Type B pancreatic cell (in vitro differentiated cells): ENCODE results near the gene TTLL10. TPM values are rescaled to one million over a fixed set of nuclear protein-coding genes. Genes with fewer than 3 reads are reported as not detected.

Source experiments
- DNase-seq: peaks from one replicate; pipeline ENCODE4 v3.0.0; 2021; ENCODE audit warnings: mixed read lengths; ENCODE audit not compliant: unreplicated experiment; ENCODE audit errors: extremely low spot score
- H3K27ac Mint-ChIP-seq: 2 replicates; pipeline ENCODE4 v1.8.0; 2021; ENCODE audit warnings: mild to moderate bottlenecking, mixed read lengths
- H3K27me3 Mint-ChIP-seq: 2 replicates; pipeline ENCODE4 v1.8.0; 2021; ENCODE audit warnings: mixed read lengths
- H3K36me3 Mint-ChIP-seq: 2 replicates; pipeline ENCODE4 v1.8.0; 2021; ENCODE audit warnings: mixed read lengths
- H3K4me1 Mint-ChIP-seq: one replicate; pipeline ENCODE4 v1.8.0; 2021; ENCODE audit warnings: mixed read lengths; ENCODE audit not compliant: unreplicated experiment
- H3K4me3 Mint-ChIP-seq: 2 replicates; pipeline ENCODE4 v1.8.0; 2021; ENCODE audit warnings: mild to moderate bottlenecking, mixed read lengths
- H3K9me3 Mint-ChIP-seq: 2 replicates; pipeline ENCODE4 v1.8.0; 2021; ENCODE audit warnings: mixed read lengths
- CTCF ChIP-seq: fragments of 200-600 bp; sonication (generic); conservative IDR thresholded peaks from 2 replicates; pipeline ENCODE4 v1.5.0; 2021; ENCODE audit warnings: antibody characterized with exemption, mild to moderate bottlenecking
- total RNA-seq: library from RNA; stranded (reverse); gene quantifications from 2 replicates; pipeline ENCODE4 v1.2.1, GENCODE V29; 2021; ENCODE audit warnings: low replicate concordance

TTLL10 gene
- total RNA-seq, 1 donor from 2014 or later = 1.4 TPM

DNA sequence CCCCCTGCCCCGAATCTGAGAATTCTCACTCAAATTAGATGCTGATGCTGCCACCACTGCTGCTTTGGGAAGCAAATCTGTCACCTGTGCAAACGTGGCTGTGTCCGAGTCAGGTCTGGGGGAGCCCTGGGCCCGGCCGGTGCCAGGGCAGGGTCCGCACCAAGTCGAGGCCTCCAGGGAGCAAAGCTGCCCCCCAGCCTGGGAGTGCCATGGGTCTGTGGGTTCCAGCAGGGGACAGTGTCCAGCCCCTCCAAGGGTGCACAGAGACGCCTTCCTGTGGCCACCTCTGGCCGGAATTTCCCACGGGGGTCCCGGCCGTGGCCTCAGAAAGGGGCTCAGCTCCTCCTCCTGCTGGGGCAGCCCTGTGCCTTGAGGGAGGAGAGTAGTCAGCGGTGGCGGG is 27.7 kb upstream of the TTLL10 start:
- Mint-ChIP-seq H3K27ac (no peak overlapping the region), H3K36me3 (no peaks in the 10 kb centered on the region), H3K27me3 (no peaks in the 10 kb centered on the region), H3K4me1 (peaks cover 6% of the 10 kb centered on the region), H3K9me3 (no peaks in the 10 kb centered on the region), H3K4me3 (no peak overlapping the region)
- no peak for TF ChIP-seq CTCF
- no peak for DNase-seq

DNA sequence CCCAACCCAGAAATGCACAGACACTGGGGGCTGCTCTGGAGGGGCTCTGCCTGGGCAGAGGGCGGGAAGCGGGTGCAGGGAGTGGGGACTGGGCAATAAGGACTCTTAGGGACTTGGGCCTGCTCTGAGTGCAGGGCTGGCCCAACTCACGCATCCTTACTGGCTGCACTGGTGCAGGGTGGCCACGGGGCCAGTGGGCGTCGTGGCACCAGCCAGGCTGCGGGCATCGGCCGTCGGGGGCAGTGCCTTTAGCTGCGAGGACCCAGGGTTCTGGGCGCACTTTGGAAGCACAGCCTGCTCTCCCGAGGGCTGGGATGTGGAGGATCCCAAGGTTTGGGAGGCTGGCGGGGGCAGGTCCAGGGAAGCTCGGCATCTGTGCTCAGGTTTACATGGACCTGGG is 27.1 kb upstream of the TTLL10 start:
- Mint-ChIP-seq H3K4me3 (no peak overlapping the region), H3K4me1 (peaks cover 6% of the 10 kb centered on the region), H3K9me3 (no peaks in the 10 kb centered on the region), H3K27ac (no peak overlapping the region), H3K27me3 (no peaks in the 10 kb centered on the region), H3K36me3 (no peaks in the 10 kb centered on the region)
- no peak for DNase-seq
- no peak for TF ChIP-seq CTCF

- H3K27me3 Mint-ChIP-seq = no peaks in the 10 kb centered on the region
- TF ChIP-seq CTCF = no peak
- no peak for DNase-seq
- H3K27ac Mint-ChIP-seq = peak overlapping the region; percentile 56
- peaks cover 6% of the 10 kb centered on the region for H3K4me1 Mint-ChIP-seq
- H3K9me3 Mint-ChIP-seq = peaks cover 8% of the 10 kb centered on the region
- H3K36me3 Mint-ChIP-seq = no peaks in the 10 kb centered on the region
- H3K4me3 Mint-ChIP-seq = no peak overlapping the region
Observed at GRCh38 chr1:1148061-1148460, 25.6 kb upstream of the TTLL10 start.

- peaks cover 6% of the 10 kb centered on the region for H3K4me1 Mint-ChIP-seq
- no peak overlapping the region for H3K4me3 Mint-ChIP-seq
Observed at GRCh38 chr1:1148569-1148968, 25.1 kb upstream of the TTLL10 start.

GRCh38 chr1:1149416-1149815 is 24.3 kb upstream of the TTLL10 start:
- H3K4me1 Mint-ChIP-seq = peaks cover 6% of the 10 kb centered on the region
- H3K9me3 Mint-ChIP-seq = peaks cover 13% of the 10 kb centered on the region
- H3K36me3 Mint-ChIP-seq = no peaks in the 10 kb centered on the region
- TF ChIP-seq CTCF = no peak
- H3K27ac Mint-ChIP-seq = no peak overlapping the region
- no peak for DNase-seq
- H3K27me3 Mint-ChIP-seq = no peaks in the 10 kb centered on the region
- H3K4me3 Mint-ChIP-seq = no peak overlapping the region

More at GRCh38 chr1:1148569-1148968, 25.1 kb upstream of the TTLL10 start:
- H3K9me3 Mint-ChIP-seq = peaks cover 13% of the 10 kb centered on the region
- TF ChIP-seq CTCF = no peak
- H3K36me3 Mint-ChIP-seq = no peaks in the 10 kb centered on the region
- DNase-seq = no peak
- H3K27ac Mint-ChIP-seq = peak overlapping the region; percentile 56
- H3K27me3 Mint-ChIP-seq = no peaks in the 10 kb centered on the region

GRCh38 chr1:1150100-1150499 is 23.6 kb upstream of the TTLL10 start:
- no peak overlapping the region for H3K4me3 Mint-ChIP-seq
- H3K27me3 Mint-ChIP-seq = no peaks in the 10 kb centered on the region
- no peak for DNase-seq
- H3K27ac Mint-ChIP-seq = no peak overlapping the region
- TF ChIP-seq CTCF = no peak
- no peaks in the 10 kb centered on the region for H3K36me3 Mint-ChIP-seq
- peaks cover 6% of the 10 kb centered on the region for H3K4me1 Mint-ChIP-seq
- peaks cover 13% of the 10 kb centered on the region for H3K9me3 Mint-ChIP-seq
